Measurements from ENCODE around the gene KCNIP1. TPM values are rescaled to one million over a fixed set of nuclear protein-coding genes. Genes with fewer than 3 reads are reported as not detected.

The KCNIP1 gene
- total RNA-seq, 4 donors from 2014 or later, result 4.8 to 9.2 (median 7.3) TPM; not detected in 1

DNA sequence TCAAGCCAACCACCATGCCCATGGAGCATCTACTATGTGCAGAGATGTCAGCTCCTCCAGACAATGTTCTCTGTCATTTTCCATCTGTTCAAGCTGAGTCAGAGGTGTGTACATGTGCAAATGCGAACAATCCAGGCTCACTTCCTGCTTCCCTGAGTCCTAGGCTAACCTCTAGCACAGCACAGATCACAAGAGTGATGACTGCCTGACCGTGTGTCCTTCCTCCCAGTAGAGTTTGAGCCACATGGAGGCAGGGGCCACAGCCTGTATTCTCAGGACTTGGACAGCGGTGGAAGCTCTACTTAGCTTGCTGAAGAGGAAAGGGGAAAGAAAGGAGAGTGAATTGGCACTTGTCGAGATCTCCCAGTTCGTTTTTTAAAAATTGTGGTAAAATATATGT is 87.2 kb downstream of the KCNIP1 start:
- WGBS, 2 donors, result 72 to 81% methylated on average over 5 of the region's 5 CpGs
- Histone ChIP-seq H3K4me1 (no peaks in the 10 kb centered on the region), H3K4me3 (no peak overlapping the region), H3K36me3 (no peaks in the 10 kb centered on the region), H3K27me3 (no peaks in the 10 kb centered on the region), H3K27ac (no peak overlapping the region), H3K9me3 (no peaks in the 10 kb centered on the region)
- no peak for DNase-seq (ENCODE audit: low spot score in 2 of 2)
- TF ChIP-seq CTCF (IDR thresholded peaks at IDR 0.05), result no peak

- H3K4me3 ChIP-seq, result no peak overlapping the region
- WGBS, 2 donors, result 91 to 92% methylated on average over 4 of the region's 4 CpGs
- H3K9me3 ChIP-seq, result no peaks in the 10 kb centered on the region
- H3K27me3 ChIP-seq, result no peaks in the 10 kb centered on the region
- H3K4me1 ChIP-seq, result peaks cover 0 to 14% (median 0%) of the 10 kb centered on the region in 4 donors
- TF ChIP-seq CTCF (IDR thresholded peaks at IDR 0.05) (no peak), EP300 (IDR thresholded peaks at IDR 0.05) (no peak), POLR2A (IDR thresholded peaks at IDR 0.05) (no peak)
- no peaks in the 10 kb centered on the region for H3K36me3 ChIP-seq
- DNase-seq (ENCODE audit: low spot score in 2 of 2), result no peak
- no peak overlapping the region for H3K27ac ChIP-seq
Measured at GRCh38 chr5:170596482-170597044, 92.7 kb downstream of the KCNIP1 start.

GRCh38 chr5:170597109-170597751 is 93.4 kb downstream of the KCNIP1 start:
- Histone ChIP-seq H3K9me3 (no peaks in the 10 kb centered on the region), H3K36me3 (no peaks in the 10 kb centered on the region), H3K4me1 (peaks cover 0 to 14% (median 0%) of the 10 kb centered on the region in 4 donors), H3K4me3 (no peak overlapping the region), H3K27me3 (no peaks in the 10 kb centered on the region), H3K27ac (peak overlapping the region in 2 of 4 donors; percentile 28 to 58)
- peak; percentile 19 to 33 for DNase-seq (ENCODE audit: low spot score in 2 of 2)
- 53 to 62% methylated on average over 9 of the region's 9 CpGs for WGBS, 2 donors
- peak in 1 of 2 donors; percentile 22 for TF ChIP-seq EP300 (IDR thresholded peaks at IDR 0.05)
- TF ChIP-seq CTCF (IDR thresholded peaks at IDR 0.05), result no peak

DNA sequence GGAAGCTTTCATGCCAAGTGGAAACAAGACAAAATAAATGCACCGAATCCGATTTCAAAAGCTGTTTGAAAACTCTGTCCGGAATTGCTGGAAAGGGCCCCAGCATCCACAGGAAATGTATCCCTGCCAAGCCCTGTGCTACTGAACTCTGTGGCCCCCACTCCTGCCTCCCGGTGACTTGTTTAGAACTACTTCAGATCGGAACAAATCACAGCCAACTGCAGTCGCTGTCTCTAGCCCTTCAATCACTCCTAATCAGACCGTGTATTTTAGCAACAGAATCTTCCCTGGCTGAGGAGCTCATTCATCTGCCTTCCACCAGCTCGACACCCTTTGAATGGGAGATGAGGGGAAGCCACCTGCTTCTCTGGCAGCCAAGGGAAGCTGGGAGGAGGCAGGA is 94.1 kb downstream of the KCNIP1 start:
- peaks cover 0 to 14% (median 0%) of the 10 kb centered on the region in 4 donors for H3K4me1 ChIP-seq
- no peaks in the 10 kb centered on the region for H3K36me3 ChIP-seq
- H3K27me3 ChIP-seq, result no peaks in the 10 kb centered on the region
- H3K27ac ChIP-seq, result peak overlapping the region in 1 of 4 donors; percentile 58
- 19 to 21% methylated on average over 8 of the region's 8 CpGs for WGBS, 2 donors
- peak in 1 of 2 donors; percentile 23 for DNase-seq (ENCODE audit: low spot score in 2 of 2)
- H3K9me3 ChIP-seq, result no peaks in the 10 kb centered on the region
- no peak for TF ChIP-seq EP300 (IDR thresholded peaks at IDR 0.05)
- TF ChIP-seq POLR2A (IDR thresholded peaks at IDR 0.05), result no peak
- no peak for TF ChIP-seq CTCF (IDR thresholded peaks at IDR 0.05)
- no peak overlapping the region for H3K4me3 ChIP-seq

- peaks cover 0 to 14% (median 0%) of the 10 kb centered on the region in 4 donors for H3K4me1 ChIP-seq
- no peak overlapping the region for H3K4me3 ChIP-seq
- WGBS, 2 donors, result 38 to 88% methylated on average over 2 of the region's 2 CpGs
- no peak overlapping the region for H3K27ac ChIP-seq
- H3K27me3 ChIP-seq, result no peaks in the 10 kb centered on the region
- no peak for DNase-seq (ENCODE audit: low spot score in 2 of 2)
- no peaks in the 10 kb centered on the region for H3K36me3 ChIP-seq
- TF ChIP-seq EP300 (IDR thresholded peaks at IDR 0.05) (no peak), POLR2A (IDR thresholded peaks at IDR 0.05) (no peak), CTCF (IDR thresholded peaks at IDR 0.05) (no peak)
- H3K9me3 ChIP-seq, result no peaks in the 10 kb centered on the region
Measured at GRCh38 chr5:170599756-170600155, 95.9 kb downstream of the KCNIP1 start.

All from tibial nerve (tissue), 4 donors.